ENCODE results near the gene TENM3. TPM values are rescaled to one million over a fixed set of nuclear protein-coding genes. Genes with fewer than 3 reads are reported as not detected.
A peak's percentile ranks its signal among the peaks of the same experiment; 100 is the strongest.

TENM3 gene
- total RNA-seq, 1 experiment from 2014 or later: 108 TPM

DNA sequence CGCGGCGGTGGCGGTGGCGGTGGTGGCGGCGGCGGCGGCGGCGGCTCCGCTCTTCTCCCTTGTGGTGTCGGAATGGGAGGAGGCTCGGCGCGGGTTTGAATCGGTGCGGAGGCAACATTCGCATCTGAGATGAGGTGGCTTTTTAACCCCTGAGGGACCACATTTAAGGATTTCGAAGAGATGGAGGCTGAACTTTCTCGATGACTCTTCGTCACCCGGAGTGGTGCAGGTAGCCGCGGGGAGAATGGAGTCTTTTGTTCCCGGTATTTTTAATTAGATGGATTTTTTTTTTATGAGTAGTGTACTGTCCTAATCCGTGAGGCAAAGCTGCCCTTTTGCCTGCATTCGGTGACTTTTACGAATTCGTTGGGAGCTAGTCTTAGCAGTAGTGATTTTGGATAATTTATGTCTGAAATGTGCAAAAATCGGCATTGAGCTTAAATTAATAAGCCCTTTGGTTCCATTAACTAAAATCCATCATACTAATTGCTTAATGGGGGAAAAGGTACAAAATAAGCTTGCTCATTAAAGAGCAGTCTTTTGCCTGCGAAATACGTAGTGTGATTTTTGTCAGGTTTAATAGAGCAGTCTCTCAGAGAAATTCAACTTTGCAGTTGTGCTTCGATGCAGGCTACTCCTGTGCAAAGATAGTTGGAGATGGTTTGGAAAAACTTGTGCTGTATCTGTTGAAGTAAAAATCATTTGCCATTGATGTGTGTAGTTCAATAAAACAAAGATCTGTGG is 206.2 kb downstream of the TENM3 start:
- peak; percentile 52 for DNase-seq (ENCODE audit: low spot score)

DNA sequence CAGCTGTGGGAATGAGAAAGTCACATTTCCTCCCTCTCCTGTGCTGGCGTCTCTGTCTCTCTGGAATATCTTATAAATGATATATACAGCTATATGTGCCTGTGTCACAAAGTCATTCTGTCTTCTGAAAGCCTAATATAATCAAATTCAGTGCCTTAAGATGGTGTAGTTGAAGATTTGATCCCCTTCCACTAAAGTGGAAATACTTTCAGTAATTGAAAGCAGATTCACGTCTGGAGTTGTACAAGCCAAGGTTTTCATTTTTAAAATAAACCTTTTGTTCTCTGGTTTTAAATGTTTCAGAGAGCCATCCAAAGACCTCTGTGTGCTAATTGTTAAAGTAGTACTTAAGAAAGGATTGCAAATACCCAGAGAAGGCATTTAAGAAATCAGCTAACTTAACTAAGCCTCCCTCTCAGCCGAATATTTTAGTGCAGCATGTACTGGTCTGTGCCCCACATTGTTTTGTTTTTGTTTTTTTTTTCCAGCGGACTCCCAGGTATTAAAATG is 206.8 kb downstream of the TENM3 start:
- no peak for DNase-seq (ENCODE audit: low spot score)

DNA sequence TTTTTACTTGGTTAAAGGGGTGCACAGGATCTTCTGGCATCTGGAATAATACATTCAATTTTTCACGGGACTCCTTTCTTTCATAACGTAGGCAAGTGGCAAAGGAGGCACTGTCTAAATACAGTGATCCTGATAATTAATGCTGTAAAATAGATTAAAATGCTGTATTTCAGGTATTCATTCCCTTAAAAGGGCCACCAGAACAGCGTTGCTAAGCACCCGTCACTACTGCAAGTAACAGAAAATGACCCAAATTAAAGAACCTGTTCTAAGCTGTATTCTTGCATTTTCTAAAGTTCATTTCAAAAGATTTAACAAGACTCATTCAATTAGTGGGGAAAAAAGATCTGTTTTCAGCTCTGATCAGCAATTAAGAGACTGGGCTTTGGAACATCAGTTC is 208.2 kb downstream of the TENM3 start:
- no peak for DNase-seq (ENCODE audit: low spot score)

DNA sequence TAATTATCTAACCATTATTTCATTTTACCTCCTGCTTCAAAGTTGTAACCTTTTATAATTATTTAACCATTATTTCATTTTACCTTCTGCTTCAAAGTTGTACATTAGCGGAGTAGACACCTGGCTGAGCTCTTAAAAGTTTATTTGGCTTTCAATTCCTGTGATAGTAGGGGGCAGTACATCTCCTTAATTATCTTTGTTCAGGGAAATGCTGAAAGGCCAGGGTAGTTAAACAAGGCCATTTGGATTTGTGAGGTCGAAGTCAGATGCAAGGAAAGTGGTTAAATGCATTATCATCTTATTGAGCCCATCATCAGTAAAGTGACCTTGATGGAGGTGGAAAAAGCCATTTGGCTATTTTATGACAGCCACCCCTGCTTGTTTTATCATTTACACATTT is 210.6 kb downstream of the TENM3 start:
- no peak for DNase-seq (ENCODE audit: low spot score)

DNA sequence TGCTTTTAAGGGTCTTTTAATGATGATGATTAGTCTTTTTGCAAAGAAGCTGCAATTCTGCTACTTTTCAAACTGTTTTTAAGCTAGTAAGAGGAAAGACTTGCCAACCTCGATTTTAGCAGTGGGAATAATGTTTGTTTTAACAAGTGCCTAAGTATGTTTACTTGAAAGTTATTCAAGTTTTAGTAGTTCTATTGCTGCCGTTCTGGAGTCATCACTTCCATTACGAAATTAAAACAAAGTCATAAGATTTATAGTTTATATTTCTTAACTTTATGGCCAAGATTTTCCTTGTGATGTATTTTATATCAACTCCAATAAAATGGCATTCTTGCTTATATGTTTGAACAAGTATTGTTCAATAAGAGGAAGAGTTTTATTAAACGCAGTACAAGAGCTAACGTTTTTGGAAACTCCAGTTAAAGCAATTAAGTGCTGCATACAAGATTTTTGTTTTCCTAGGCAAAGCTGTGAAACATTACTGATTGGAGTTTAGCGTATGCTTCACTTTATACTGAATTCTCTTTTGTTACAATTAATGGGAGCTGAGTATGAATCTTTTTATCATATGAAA is 211.3 kb downstream of the TENM3 start:
- no peak for DNase-seq (ENCODE audit: low spot score)

DNA sequence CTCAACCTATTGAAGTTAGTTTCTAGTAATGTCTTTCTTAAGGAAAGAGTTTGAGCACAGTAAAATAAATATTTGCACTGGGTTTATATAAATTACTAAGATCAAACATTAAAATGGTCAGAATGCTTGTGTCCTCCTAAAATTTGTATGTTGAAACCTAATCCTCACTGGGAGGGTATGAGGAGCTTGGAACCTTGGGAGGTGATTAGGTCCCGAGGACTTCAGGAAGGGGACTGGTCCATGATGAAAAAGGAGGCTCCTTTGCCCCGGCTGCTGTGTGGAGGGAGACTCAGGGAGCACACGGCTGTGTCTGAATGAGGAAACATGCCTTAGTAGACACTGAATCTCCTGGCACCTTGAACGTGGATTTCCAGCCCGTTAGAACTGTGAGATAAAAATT is 221.9 kb downstream of the TENM3 start:
- no peak for DNase-seq (ENCODE audit: low spot score)

DNA sequence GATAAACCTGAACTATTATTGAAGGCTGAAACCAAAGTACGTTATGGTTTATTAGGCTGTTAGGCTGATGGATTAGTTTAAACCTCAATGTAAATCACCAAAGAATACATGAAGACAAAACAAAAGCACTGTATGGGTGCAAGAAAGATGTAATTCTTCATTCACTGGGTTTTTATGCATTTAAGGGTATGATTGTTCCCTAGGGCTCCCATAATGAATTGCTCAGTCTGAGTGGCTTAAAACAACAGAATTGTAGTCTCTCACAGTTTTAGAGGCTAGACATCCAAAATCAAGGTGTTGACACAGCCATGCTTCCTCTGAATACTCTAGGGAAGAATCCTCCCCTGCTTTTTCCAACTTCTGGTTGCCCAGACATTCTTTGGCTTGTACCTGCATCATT is 222.8 kb downstream of the TENM3 start:
- no peak for DNase-seq (ENCODE audit: low spot score)

DNA sequence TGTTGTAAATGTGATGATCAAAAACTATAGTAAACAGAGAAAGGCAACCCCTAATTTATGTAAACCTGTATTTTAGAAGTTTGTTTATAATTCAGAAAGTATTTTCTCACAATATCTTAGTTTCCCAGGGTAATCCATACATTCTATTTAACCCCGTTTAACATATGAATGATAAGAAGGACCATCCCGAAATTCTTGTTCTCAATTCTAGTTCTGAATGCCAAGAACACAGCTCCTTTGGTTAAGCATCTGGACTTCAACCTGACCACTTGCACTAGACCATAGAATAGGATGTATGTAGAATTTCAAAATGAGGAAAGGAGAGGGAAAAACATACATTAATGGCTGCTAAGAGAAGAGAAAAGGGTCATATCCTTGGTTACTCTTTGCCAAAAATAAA is 227.0 kb downstream of the TENM3 start:
- no peak for DNase-seq (ENCODE audit: low spot score)

DNA sequence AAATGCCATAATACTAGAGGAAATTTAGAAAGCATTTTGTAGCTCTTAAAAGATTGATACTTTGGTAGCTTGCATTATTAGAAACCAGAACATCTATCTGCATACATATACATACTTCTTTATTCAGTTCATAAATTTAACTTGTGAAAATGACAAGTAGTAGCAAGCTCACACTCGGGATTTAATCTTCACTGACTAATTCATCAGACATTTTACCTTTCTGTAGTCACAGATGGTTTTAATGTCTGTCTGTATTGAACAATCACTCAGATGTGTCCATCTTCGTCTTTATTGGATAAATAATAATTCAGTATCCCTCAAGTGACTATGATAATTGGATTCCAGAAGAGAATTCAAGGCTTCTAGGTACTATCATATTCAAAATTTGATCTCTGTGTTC is 232.3 kb downstream of the TENM3 start:
- DNase-seq (ENCODE audit: low spot score): no peak

DNA sequence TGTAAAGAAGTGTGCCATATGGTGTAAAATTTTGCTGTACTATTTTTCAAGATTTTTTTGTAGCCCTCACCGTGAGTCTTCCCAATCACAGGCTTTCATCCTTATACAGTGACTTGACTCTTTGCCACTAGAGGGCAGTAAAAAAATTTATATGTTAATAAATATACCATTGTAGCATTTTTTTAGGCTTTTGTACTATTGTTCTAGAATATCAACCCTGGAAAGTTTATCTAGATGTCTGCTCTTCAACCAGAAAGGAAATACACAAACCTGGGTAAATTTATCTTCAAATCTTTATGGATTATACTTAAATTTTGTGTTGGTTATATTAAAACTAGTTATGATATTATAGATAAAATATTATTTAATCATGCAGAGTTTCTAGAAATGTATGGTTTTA is 235.3 kb downstream of the TENM3 start:
- peak; percentile 25 for DNase-seq (ENCODE audit: low spot score)

DNA sequence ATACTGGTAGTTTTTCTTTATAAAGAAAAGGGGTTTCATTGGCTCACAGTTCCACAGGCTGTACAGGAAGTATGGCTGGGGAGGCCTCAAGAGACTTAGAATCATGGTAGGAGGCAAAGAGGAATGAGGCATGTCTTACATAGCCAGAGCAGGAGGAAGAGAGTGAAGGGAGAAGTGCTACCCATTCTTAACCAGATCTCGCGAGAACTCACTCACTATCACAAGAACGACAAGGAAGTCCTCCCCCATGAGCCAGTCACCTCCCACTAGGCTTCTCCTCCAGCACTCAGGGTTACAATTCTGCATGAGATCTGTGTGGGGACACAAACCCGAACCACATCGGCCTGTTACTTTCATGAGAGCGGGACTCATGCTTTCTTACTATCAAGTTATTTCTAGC is 240.5 kb downstream of the TENM3 start:
- DNase-seq (ENCODE audit: low spot score): no peak

DNA sequence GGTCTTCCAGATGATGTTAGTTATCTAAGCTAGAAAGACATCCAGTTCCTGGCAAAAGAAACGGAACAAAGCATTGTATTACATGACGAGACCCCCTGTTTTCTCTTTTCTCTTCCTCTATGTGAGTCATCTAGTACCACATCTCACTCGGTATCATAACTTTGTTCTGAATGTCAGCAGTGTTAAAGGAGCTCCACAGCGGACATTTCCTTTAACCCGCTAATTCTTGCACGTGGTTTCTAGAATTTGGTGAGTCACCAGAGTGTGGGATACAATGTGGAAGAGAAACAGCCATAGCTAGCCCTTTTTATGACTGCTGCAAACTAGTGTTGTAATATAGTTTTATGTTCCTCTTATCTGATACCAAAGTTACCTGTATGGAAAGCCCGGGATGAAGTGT is 243.7 kb downstream of the TENM3 start:
- DNase-seq (ENCODE audit: low spot score): peak; percentile 10

DNA sequence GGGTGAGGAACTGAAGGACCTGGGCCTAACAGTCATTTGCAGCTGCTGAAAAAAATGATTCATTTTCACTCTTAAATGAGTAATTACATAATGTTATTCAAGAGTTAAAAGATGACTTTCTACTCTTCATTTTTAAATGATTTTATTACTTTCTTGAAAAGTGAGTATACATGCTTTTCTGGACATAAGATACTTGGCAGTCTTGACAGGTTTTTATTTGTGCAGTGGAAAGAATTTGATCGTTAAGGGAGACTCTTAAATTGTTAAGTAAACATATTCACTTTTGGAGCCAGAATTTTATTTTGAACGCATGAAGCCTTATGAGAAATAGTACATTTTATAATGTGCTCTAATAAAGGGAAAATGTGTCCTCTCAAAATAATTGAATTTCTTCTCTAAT is 245.7 kb downstream of the TENM3 start:
- no peak for DNase-seq (ENCODE audit: low spot score)

DNA sequence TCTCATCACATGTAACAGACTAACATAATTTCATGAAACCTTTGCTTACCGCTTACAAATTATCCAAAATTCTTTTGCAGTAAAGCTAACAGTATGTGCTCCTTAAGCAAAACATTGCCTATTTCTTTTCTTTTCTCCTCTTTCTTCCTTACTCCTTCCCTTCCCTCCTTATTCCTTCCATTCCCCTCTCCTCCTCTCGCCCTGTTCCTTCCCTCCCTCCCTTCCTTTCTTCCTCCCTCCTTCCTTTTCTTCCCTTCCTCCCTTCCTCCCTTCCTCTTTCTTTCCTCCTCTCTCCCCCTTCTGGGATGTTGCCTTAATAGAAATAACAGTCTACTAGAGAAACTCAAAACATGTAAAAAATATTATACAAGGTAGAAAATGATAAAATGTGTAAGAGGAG is 246.4 kb downstream of the TENM3 start:
- DNase-seq (ENCODE audit: low spot score): no peak

DNA sequence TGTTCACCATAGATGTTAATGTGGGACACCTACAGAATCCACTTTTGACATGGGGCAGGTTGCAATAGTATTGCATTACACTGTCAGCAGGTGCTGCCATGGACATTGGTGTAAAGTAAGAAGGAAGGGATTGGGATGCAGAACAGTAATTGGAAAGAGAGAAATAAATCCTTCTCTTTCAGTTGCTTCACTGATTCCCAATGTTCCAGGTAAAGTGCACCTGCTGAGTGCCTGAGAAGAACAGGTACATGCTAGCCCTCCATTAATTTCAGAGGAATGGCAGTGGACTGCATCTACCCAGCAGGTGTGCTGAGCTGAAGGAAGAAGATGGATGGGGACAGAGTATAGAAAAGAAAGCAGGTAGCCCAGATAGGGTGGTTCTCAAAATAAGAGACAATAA is 248.5 kb downstream of the TENM3 start:
- DNase-seq (ENCODE audit: low spot score): no peak

DNA sequence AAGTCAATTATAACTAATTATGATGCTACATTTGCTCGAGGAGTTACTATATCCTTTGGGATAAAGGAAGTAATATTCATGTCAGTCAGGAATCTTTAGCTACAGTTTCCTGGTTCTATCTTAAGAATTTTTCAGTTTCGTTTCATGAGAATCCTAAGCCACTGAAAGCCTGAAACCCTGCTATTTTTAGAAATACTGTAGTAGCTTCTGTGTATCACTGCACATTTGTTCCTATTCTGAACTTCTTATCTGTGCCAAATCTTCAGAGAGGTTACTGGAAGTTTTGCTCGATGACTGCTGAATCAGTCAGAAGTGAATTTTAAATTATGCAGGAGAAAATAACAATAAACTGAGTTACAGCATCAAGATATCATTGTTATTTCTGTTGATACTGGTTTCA is 249.2 kb downstream of the TENM3 start:
- peak; percentile 31 for DNase-seq (ENCODE audit: low spot score)

DNA sequence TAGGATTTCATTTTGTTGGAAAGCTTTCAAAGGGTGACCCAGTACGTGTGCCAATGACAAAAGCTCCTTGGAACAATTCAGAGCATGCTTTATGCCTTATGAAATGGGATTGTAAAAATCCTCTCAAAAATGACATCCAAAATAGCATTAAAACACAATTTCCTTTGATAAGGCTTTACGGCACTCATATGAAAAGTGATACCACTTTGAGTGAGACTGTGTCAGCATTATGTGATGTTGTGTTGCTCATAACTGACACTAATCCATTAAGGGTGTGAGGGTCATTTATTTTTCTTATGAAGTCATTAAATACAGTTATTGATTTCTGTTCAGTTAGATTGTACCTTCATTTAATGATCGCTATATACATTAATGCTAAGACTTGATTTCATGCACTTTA is 250.2 kb downstream of the TENM3 start:
- DNase-seq (ENCODE audit: low spot score): no peak

DNA sequence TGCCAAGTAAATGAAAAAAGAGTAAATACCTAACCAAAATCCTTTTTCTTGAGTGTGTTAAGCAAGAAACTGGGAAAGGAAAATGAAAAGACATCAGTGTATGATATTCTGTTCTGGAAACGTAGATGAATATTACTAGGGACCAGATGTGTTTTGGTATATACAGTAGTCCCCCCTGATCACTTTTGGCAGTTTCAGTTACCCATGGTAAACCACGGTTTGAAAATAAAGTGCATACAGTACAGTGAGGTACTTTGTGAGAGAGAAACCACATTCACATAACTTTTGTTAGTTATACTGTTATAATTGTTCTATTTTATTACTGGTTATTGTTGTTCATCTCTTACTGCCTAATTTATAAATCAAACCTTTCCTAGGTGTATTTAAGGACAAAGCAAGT is 250.9 kb downstream of the TENM3 start:
- no peak for DNase-seq (ENCODE audit: low spot score)

DNA sequence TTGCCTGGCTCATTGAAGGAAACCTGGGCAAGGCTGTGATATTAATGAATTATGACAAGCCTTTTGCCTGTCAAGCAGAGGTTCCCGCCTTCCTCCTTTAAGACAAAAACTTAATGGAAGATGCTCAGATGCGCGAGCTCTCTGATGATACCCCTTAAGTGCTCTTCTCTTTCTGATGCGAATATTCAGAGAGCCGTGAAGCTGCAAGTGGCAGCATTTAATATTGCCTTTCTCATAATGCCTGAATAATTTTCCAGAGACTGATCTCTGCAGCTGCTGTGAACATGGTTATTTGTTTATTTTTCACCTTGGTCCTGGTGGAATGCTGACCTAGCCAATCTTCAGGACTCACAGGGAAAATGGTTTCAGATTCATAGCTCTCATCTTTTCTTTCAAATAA is 251.8 kb downstream of the TENM3 start:
- no peak for DNase-seq (ENCODE audit: low spot score)

DNA sequence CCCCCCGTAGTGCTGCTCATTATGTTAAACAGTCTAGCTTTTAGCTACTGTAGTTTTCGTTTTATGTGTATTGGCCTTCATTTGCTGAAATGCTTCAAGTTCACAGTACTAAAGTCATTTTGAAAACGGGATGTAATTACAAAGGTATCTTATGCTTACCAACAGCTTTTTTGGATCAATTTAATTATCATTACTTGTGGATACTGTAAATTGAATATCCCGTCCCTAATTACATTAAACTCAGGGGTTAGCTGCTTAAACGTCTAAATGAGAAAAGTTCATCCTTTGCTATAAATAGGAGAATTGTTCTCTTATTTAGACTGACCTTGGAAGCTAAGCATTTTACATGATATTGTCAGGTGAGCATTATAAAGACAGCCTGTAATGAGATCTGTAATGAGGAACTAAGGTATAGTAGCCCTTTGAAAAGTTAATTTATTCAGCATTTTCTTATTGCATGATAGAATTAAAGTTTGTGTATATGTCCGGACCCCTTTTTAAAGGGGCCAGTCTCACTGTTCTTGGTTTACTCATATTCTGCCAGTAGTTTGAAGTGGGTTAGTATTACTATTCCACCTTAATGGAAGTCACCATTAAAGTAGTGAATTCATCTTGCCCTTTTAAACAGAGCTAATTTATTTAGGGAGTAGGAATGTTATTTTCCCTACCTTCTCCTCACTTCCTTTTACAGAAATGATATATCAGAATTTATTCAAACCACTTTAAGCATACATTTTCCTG is 252.6 kb downstream of the TENM3 start:
- no peak for DNase-seq (ENCODE audit: low spot score)

DNA sequence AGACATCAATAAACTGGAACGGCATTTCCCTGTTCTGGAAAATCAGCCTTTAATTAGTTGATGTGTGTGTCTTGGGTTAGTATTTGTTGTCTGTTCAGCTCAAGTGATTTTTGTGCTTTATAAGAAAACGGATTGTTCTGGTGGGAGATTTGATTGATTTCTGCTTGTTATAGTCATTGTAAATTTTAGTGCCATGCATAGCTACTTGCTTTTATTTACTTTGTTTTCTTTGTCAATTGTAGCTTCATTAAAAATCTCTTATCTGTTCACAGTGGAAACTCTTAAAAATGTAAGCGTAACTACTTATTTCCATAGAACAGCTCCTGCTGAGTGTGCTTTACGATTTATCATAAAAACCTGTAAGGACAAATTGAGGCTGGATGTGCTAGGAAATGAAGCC is 253.2 kb downstream of the TENM3 start:
- DNase-seq (ENCODE audit: low spot score): no peak

DNA sequence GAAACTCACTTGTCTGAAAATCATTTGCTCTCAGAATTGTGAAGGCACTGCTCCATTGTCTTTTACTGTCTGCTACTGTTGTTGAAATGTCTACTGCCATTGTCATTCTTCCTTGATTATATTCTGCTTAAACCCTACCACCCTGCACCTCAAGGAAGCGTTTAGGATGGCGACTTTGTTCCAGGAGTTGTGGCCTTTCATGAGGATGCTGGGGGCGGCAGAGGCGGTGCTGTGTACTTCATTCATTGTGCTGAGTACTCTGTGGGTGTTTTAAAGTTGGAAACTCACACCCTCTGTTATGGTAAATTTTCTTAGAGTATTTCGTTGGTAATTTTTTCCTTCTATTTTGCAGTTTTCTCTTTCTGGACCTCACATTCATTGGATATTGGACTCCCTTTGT is 258.9 kb downstream of the TENM3 start:
- DNase-seq (ENCODE audit: low spot score): no peak

DNA sequence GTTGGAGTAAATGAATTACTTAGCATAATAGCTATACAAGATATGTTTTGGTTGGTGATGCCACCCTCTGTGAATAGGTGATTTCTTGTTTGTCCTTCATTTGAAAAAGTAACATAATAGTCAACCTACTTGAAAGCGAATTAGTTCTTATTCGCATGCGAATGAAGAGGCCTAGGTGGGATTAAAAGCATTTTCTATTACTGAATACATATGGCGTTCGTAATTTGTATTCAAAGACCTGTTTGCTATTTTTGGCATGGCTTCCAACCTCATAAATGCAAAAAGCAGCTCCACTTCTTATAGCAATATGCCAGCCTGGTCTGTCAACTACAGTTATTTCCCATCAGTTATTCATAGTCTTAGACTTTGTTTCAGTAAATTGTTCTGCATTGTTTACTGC is 261.3 kb downstream of the TENM3 start:
- no peak for DNase-seq (ENCODE audit: low spot score)
